ENCODE measurements around the gene MATN1.

MATN1 gene

GRCh38 chr1:30730346-30731108 lies 7.1 kb upstream of the MATN1 start:
- DNase-seq, result no peak

DNA sequence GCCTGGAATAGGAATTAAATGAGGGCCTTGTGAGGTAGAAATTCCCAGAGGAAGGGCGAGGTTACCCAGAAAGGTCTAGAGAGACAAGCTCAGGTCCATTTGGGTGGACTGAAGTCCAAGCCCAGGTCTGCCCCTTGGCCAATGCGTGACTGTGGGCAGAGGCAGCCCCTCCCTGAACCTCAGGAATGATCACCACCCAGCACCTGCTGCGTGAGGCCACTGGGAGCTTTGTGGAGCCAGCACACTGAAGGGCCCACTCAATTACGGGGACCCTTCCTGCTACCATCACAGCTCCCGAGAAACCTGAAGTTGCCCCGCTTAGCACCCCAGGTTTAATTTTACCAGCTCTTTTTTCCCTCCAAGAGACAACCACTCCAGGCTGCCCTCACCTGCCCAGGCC lies 6.5 kb upstream of the MATN1 start:
- no peak for DNase-seq

DNA sequence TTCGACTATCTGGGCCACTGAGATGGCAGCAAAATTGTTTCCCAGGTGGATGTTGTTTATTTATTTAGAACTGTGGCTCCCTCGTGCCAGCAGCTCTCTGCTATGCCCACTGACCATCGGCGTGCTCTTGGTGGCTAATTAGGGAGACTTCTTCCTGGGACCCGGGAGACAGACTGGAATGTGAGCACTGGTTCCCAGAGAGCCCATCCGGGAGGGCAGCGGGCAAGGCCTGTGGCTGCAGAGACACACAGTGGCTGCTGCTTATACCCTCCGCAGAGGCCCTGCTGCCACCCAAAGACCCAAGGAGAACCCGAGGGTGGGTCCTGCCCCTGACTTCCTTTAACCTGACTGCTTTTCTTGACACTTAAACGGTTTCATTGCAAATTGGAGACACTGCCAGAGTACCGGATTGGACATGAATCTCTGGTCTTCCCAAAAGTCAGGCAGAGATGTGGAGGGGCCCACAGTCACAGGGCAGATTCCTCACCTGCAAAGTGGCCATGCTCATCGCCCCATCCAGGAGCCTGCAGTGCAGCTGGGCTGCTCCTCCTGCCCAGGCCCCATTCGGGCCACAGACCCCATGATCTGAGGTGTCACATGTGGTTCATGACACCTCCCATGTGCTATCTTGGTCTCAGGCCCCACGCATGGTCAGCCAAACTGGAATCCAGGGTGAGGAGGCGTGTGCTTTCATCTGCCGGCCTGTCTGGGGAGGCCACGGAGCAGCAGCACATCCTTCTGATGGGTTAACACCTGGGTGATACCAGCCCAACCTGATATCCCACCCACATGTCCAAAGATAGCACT lies 5.7 kb upstream of the MATN1 start:
- DNase-seq, result no peak

- no peak for DNase-seq
These were observed 5.0 kb upstream of the MATN1 start for GRCh38 chr1:30728340-30728739.

- DNase-seq, result no peak
These were observed 4.4 kb upstream of the MATN1 start for GRCh38 chr1:30727824-30728223.

DNA sequence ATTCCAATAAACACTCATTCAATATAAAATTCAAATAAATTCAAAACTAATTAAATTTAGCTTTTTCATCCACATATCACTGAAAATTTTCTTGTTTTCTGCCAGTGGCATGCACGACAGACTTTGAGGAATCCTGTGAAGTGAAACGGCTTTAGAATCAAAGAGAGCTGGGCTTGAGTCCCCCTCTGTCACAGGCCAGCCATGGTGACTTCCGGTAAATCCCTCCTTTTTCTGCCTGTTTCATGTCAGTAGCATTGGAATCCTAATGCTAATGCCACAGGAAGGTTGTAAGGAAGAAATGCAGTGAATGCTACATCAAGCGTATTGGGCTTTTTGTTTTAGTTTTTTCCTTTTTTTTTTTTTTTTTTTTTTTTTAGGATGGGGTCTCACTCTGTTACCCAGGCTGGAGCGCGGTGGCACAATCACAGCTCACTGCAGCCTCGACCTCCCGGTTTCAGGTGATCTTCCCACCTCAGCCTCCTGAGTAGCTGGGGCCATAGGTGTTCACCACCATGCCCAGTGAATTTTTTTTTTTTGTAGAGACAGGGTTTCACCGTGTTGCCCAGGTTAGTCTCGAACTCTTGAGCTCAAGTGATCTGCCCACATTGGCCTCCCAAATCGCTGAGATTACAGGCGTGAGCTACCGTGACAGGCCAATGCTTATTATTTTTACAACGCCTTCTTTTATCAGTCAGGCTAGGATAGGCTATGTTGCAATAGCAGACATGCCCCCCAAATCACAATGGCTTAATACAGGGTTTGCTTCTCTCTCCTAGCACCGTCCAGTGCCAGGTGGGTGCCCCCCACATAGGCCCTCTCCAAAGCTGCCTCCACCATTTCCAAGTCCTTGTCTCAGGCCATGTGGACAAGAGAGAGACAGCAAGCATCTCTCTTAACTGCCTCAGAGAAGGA lies 3.6 kb upstream of the MATN1 start:
- DNase-seq, result no peak

DNA sequence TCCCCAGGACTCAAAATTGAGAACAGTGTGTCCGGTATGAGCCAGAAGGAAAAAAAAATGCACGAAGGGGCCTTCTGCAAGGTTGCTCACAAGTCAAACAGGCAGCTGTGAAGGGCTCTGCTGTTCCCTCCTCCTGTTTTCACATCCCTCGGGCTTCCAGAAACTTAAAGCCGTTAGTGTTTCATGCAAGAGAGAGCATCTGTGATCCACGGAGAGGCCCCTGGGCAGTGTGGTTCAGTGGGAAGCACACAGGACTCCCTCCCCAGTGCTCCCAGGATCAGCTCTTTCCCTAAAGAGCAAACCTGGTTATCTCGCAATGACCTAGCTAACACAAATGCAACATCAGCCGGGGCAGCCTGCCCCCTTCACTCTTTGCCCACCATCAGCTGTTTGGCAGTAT lies 2.9 kb upstream of the MATN1 start:
- DNase-seq, result no peak

- DNase-seq, result no peak
These were observed 2.2 kb upstream of the MATN1 start for GRCh38 chr1:30725450-30726095.

DNA sequence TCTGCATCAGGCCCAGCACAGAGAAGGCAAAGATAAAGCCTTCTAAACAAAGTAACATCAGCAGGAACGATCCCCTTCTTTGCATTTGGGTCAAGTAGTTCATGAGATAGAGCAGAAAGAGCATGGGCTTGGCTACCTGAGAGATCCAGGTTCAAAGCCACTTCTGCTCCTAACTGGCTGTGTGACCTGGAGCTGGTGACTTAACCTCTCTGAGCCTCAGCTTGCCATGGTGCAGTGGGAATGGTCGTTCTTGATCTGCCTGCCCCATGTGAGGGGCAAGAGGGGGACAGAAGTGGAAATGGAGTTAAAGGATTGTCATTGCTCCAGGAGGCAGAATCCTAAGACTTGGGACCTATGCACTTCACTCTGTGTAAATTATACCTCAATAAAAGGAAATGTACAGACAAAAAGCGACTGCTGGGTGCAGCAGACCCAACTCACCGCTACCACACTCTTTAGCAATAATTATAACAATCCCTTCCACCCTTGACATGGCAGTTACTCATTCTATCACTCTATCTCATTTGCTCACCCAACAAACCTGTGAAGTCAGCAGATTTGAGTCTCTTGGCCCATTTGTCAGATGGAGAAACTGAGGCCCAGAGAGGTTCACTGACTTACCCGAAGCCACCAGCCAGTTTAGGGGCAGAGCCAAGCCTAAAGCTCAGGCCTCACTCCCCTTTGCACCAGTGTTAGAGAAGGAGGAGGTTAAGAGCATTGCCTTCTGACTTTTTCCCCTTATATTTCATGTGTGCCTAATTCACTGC lies 1.5 kb upstream of the MATN1 start:
- DNase-seq, result no peak

DNA sequence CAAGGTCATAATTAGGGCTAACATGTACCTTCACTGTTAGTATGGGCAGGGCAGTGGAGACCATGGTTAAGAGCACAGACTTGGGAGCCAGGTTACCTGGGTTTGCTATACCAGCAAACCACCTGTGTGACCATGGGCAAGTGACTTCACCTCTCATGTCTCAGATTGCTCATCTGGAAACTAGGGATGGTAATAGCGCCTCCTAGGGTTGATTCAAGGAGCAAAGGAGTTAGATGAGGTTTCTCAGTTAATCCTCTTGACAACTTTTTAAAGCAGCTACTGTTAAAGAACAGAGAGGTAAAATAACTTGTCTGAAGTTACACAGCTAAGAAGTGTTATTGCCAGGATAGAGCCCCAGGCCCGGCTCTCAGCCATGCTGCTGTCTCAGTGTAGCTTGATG lies 790 bp upstream of the MATN1 start:
- no peak for DNase-seq

DNA sequence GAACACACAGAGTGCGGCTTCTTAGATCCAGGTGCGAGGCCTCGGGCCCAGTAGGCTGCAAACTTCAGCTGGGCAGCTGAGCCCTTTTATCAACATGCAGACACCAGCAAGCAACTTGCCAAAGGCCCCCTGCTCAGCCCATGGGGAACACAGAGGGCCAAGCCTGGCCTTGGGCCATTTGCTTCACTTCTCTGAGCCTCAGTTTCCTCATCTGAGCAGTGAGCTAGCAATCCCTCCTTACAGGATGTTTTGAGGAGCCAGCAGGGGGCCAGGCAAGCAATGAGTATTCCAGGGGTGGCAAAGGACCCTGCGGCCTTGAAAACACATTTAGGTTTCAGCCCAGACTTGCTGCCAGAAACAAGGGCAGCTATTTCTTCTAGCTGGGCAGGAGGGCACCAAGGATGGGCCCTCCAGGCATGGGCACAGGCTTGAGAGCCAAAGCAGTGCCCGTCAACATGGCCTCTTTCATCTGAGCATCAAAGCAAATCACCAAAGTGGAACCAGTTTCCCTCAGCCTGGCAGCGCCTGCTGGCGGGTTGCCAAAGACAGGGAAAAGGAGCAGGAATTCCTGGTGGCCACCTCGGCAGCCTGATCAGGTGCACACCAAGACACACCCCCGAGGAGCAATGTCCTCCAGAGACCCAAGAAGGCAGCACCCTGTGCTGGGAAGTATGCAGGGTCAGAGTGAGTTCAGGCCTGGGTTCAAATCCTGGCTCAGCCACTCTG lies 1.4 kb downstream of the MATN1 start:
- no peak for DNase-seq

DNA sequence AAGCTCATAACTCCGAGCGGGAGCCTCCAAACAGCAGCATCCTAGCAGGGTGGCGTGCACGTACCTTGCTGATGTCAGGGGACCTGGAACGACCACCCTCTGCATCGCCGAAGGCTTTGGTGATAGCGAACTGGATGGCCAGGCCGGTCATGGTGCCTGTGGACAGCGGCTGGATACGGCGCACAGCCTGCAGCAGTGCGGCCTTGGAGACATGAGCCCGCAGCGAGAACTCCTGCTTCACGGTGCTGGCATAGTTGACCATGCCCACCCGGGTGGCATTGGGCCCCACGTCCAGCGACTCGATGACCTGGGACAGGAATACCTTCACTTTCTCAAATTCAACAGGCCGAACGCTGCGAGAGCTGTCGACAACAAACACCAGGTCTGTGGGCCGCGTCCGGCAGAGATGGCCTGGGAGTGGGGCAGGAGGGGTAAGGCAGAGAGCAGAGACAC lies 2.0 kb downstream of the MATN1 start:
- DNase-seq, result no peak

- no peak for DNase-seq
These were observed 2.8 kb downstream of the MATN1 start for GRCh38 chr1:30720271-30721223.

DNA sequence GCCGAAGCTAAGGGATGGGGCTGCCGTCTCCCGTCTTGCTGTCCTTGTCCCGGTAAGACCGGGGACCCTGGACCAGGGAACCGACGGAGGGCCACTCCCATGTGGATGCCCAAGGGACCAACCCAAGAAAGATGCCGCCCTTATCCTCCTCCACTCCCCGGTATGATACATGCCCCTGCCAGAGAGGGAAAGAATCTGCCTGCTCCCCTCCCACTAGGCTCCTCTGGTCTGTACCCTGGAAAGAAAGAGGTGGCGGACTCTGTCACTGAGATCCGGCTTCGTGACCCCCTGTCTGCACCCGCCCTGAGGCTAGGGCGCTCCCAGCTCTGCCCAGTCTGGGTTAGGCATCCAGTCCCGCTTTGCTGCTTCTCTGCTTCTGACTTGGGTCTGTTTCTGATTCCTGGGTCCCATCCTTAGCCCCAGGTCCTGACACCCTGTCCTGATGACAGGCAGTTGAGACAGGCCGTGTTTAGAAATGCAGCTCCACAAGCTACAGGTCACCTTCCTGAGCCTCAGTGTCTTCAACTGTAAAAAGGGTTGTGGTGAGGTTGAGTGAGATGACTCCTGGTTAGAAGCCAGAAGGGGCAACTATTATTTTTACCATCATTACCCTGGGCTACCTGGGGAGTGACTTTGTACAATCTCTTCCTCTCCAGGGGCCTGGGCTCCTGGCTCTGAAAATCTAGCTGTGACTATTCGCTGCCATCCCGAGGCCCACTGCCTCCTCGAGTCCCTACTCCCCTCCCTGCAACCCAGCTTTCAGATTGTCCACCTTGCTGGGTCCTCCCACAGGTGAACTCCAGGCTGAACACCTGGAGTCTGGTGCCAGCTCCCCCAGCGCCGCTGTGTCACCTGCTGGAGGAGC lies 3.7 kb downstream of the MATN1 start:
- no peak for DNase-seq

GRCh38 chr1:30718636-30719405 lies 4.6 kb downstream of the MATN1 start:
- peak; percentile 74 for DNase-seq

DNA sequence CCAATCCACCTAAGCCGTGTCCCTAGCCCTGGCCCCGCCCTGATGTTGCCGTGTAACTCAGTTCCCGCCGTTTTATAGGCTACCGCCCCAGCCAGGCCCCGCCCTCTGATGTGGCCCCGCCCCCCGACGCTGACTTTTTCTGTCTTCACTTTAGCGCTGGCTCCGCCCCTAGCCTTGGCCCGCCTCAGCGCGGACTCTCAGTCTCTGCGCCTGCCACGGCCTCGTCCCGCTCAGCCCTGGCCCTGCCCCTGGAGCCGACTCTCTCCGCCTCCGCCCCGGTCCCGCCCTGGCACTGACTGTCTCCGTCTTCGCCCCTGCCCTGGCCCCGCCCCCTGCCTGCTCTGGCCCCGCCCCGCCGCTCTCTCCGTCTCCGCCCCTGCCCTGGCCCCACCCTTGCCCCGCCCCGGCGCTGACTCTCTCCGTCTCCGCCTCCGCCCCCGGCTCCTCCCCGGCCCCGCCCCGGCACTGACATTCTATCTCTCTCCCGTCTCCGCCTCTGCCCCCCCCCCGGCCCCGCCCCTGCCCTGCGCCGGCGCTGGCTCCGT lies 5.2 kb downstream of the MATN1 start:
- peak; percentile 99 for DNase-seq

DNA sequence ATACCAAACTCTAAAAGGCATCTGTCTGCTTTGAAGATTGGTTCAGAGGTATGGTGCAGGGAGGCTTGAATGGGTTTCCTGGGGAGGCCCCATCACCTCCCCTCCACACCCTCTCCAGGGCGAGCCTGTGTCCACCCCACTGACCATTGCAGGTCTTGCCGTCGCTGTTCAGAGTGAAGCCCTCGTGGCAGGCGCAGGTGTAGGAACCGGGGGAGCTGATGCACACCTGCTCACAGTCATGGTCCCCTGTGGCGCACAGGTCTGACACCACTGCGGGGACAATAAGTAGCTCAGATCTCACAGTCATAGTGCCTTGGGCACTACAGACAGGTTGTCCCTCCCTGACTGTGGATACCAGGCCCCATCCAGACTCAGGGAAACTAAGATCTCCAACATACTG lies 6.7 kb downstream of the MATN1 start:
- no peak for DNase-seq

DNA sequence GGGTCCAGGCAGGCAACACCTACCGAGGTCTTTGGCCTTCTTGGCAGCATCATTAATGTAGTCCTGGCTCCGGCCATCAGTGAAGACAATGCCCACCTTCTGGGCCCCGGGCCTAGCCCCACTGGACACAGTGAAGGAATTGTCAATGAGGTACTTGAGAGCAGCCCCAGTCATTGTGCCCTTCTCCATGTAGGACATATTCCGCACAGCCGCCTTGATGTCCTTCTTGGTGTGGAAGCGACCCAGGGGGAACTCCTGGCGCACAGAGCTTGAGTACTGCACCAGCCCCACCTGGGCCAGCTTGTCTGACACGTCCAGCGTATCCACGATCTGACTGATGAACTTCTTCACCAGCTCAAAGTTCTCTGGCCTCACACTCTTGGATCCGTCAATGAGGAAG lies 7.5 kb downstream of the MATN1 start:
- DNase-seq, result no peak

Data from NK-92 treated with Interleukin-12 subunit alpha and Interleukin-12 subunit beta, amount 100 ng/mL, for 24 hours (cell line).